GM12872 (cell line): ENCODE data around the gene CAMTA1.

ENCODE experiments used
- TF ChIP-seq, protein P1 (sequence below): IDR thresholded peaks from 3 replicates; pipeline ENCODE4 v1.5.1; 2011; ENCODE audit warnings: low read depth, mild to moderate bottlenecking, low read length, moderate library complexity; ENCODE audit not compliant: insufficient read depth

The CAMTA1 gene

GRCh38 chr1:7727809-7728471 lies 942.7 kb downstream of the CAMTA1 start:
- TF ChIP-seq, protein P1, sequence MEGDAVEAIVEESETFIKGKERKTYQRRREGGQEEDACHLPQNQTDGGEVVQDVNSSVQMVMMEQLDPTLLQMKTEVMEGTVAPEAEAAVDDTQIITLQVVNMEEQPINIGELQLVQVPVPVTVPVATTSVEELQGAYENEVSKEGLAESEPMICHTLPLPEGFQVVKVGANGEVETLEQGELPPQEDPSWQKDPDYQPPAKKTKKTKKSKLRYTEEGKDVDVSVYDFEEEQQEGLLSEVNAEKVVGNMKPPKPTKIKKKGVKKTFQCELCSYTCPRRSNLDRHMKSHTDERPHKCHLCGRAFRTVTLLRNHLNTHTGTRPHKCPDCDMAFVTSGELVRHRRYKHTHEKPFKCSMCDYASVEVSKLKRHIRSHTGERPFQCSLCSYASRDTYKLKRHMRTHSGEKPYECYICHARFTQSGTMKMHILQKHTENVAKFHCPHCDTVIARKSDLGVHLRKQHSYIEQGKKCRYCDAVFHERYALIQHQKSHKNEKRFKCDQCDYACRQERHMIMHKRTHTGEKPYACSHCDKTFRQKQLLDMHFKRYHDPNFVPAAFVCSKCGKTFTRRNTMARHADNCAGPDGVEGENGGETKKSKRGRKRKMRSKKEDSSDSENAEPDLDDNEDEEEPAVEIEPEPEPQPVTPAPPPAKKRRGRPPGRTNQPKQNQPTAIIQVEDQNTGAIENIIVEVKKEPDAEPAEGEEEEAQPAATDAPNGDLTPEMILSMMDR, result no peak

GRCh38 chr1:7729761-7730160 lies 944.5 kb downstream of the CAMTA1 start:
- TF ChIP-seq, protein P1, result no peak

DNA sequence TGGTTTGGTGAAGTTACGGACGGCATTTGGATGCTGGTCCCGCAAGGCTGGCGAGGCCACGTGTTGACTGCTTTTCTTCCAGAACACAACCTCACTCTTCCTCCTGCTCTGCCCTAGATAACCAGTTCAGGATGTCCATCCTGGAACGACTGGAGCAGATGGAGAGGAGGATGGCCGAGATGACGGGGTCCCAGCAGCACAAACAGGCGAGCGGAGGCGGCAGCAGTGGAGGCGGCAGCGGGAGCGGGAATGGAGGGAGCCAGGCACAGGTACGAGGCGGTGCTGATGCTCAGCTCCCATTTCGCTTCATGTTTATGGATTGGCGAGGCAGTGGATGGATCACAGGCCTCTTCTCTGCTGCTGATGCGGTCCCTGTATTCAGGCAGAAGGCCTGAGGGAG lies 947.1 kb downstream of the CAMTA1 start:
- TF ChIP-seq, protein P1, result no peak

DNA sequence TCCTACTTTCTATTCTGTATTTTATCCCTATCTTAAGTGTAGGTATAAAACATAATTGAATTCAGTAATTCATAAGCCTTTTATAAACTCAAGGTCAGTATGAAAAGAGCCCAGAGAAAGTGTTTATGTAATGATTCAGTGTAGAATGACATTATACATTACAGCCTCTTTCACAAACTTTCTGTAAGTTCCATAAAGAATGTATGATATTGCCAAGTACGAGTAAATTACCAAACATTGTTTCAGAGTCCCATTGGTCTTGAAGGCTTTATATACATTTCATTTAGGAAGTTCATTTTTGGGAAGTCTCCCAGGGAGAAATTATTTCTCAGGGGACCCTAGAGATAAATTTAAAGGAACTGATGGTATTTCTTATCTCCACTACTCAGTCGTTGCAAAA lies 948.0 kb downstream of the CAMTA1 start:
- TF ChIP-seq, protein P1, result no peak

- TF ChIP-seq, protein P1, result no peak
These were observed 952.8 kb downstream of the CAMTA1 start for GRCh38 chr1:7738044-7738443.

GRCh38 chr1:7743346-7743745 lies 958.1 kb downstream of the CAMTA1 start:
- TF ChIP-seq, protein P1, result no peak

GRCh38 chr1:7744882-7745281 lies 959.6 kb downstream of the CAMTA1 start:
- TF ChIP-seq, protein P1, result no peak
